Osteoblast (primary cell): ENCODE data around the gene ENTR1. TPM values are rescaled to one million over a fixed set of nuclear protein-coding genes. Genes with fewer than 3 reads are reported as not detected.

Experiments
- DNase-seq: peaks from one replicate; pipeline ENCODE4 v3.0.0; 2011; ENCODE audit warnings: low spot score, mixed read lengths; ENCODE audit not compliant: insufficient read length; ENCODE audit errors: missing footprints
- H2AFZ ChIP-seq: 2 replicates; pipeline ENCODE4 v1.6.0; 2011; ENCODE audit warnings: mild to moderate bottlenecking, low read length
- H3K27ac ChIP-seq: 2 replicates; pipeline ENCODE4 v1.5.1; 2011; ENCODE audit warnings: mild to moderate bottlenecking, low read depth, low read length, moderate library complexity
- H3K27me3 ChIP-seq: 2 replicates; pipeline ENCODE4 v1.6.0; 2012; ENCODE audit warnings: mild to moderate bottlenecking, control low read depth, inconsistent platforms, low read length, moderate library complexity; ENCODE audit not compliant: insufficient read depth
- H3K36me3 ChIP-seq: 2 replicates; pipeline ENCODE4 v1.5.1; 2011; ENCODE audit warnings: mild to moderate bottlenecking, low read length, control low read depth, moderate library complexity; ENCODE audit not compliant: insufficient read depth
- H3K4me1 ChIP-seq: 2 replicates; pipeline ENCODE4 v1.5.1; 2011; ENCODE audit warnings: mild to moderate bottlenecking, low read length, control low read depth, moderate library complexity; ENCODE audit not compliant: insufficient read depth
- H3K4me2 ChIP-seq: 2 replicates; pipeline ENCODE4 v1.6.0; 2011; ENCODE audit warnings: mild to moderate bottlenecking, low read length; ENCODE audit not compliant: insufficient read depth
- H3K4me3 ChIP-seq: fragments of 200-600 bp; sonication (generic); 3 replicates; pipeline ENCODE4 v1.5.1; 2012; ENCODE audit warnings: mild to moderate bottlenecking, low read length, inconsistent platforms; ENCODE audit not compliant: insufficient read depth
- H3K79me2 ChIP-seq: 2 replicates; pipeline ENCODE4 v1.6.0; 2012; ENCODE audit warnings: mild to moderate bottlenecking, low read length, control low read depth, inconsistent platforms; ENCODE audit not compliant: insufficient read depth
- H3K9me3 ChIP-seq: 2 replicates; pipeline ENCODE4 v1.5.1; 2011; ENCODE audit warnings: low read depth, low read length, control low read depth
- H4K20me1 ChIP-seq: 2 replicates; pipeline ENCODE4 v1.6.0; 2012; ENCODE audit warnings: mild to moderate bottlenecking, low read length, control low read depth; ENCODE audit not compliant: insufficient read depth
- CTCF ChIP-seq: IDR thresholded peaks from 2 replicates; pipeline ENCODE4 v1.5.1; 2011; ENCODE audit warnings: mild to moderate bottlenecking, low read depth, low read length, moderate library complexity; ENCODE audit errors: extremely low read depth
- total RNA-seq: library from RNA; depleted of rRNA; stranded (reverse); fragments of >200 nt; gene quantifications from 2 replicates; pipeline ENCODE4 v1.2.3, GENCODE V29; 2012

ENTR1 gene
- total RNA-seq, 1 donor, result 40.2 TPM

- Histone ChIP-seq H3K36me3 (peaks cover 60% of the 10 kb centered on the region), H3K79me2 (peaks cover 33% of the 10 kb centered on the region), H3K4me2 (peak overlapping the region; percentile 93), H3K27ac (peak overlapping the region; percentile 33), H3K27me3 (no peaks in the 10 kb centered on the region), H2AFZ (peak overlapping the region; percentile 62), H3K4me1 (peaks cover 14% of the 10 kb centered on the region), H3K4me3 (peak overlapping the region; percentile 91), H3K9me3 (no peaks in the 10 kb centered on the region), H4K20me1 (peaks cover 21% of the 10 kb centered on the region)
- TF ChIP-seq CTCF, result no peak
- peak; percentile 92 for DNase-seq
Measured at GRCh38 chr9:136399176-136400037, 11.0 kb downstream of the ENTR1 start.

GRCh38 chr9:136398286-136398685 lies 12.1 kb downstream of the ENTR1 start:
- no peak overlapping the region for H2AFZ ChIP-seq
- no peaks in the 10 kb centered on the region for H3K9me3 ChIP-seq
- no peaks in the 10 kb centered on the region for H3K27me3 ChIP-seq
- H3K27ac ChIP-seq, result peak overlapping the region; percentile 28
- peak overlapping the region; percentile 93 for H3K4me2 ChIP-seq
- H3K79me2 ChIP-seq, result peaks cover 33% of the 10 kb centered on the region
- TF ChIP-seq CTCF, result no peak
- peaks cover 21% of the 10 kb centered on the region for H4K20me1 ChIP-seq
- no peak overlapping the region for H3K4me3 ChIP-seq
- peaks cover 14% of the 10 kb centered on the region for H3K4me1 ChIP-seq
- DNase-seq, result no peak
- peaks cover 56% of the 10 kb centered on the region for H3K36me3 ChIP-seq

GRCh38 chr9:136397643-136398042 lies 12.8 kb downstream of the ENTR1 start:
- peaks cover 33% of the 10 kb centered on the region for H3K79me2 ChIP-seq
- DNase-seq, result no peak
- H3K9me3 ChIP-seq, result no peaks in the 10 kb centered on the region
- peaks cover 59% of the 10 kb centered on the region for H3K36me3 ChIP-seq
- H4K20me1 ChIP-seq, result peaks cover 21% of the 10 kb centered on the region
- H3K4me1 ChIP-seq, result peaks cover 14% of the 10 kb centered on the region
- no peak for TF ChIP-seq CTCF
- H3K4me3 ChIP-seq, result no peak overlapping the region
- H3K27ac ChIP-seq, result no peak overlapping the region
- no peaks in the 10 kb centered on the region for H3K27me3 ChIP-seq
- H3K4me2 ChIP-seq, result no peak overlapping the region
- no peak overlapping the region for H2AFZ ChIP-seq

- no peak for DNase-seq
- H3K27me3 ChIP-seq, result no peaks in the 10 kb centered on the region
- H4K20me1 ChIP-seq, result peaks cover 21% of the 10 kb centered on the region
- H3K4me1 ChIP-seq, result peaks cover 14% of the 10 kb centered on the region
- no peak overlapping the region for H3K4me3 ChIP-seq
- H3K27ac ChIP-seq, result no peak overlapping the region
- no peaks in the 10 kb centered on the region for H3K9me3 ChIP-seq
- no peak overlapping the region for H2AFZ ChIP-seq
- H3K4me2 ChIP-seq, result no peak overlapping the region
- peaks cover 59% of the 10 kb centered on the region for H3K36me3 ChIP-seq
- peaks cover 33% of the 10 kb centered on the region for H3K79me2 ChIP-seq
- no peak for TF ChIP-seq CTCF
Measured at GRCh38 chr9:136396219-136396515, 14.2 kb downstream of the ENTR1 start.
